Activated T-cell treated with anti-CD3 and anti-CD28 coated beads, Interleukin-2, amount 50 U/mL, for 48 hours (primary cell): ENCODE results near the gene GNA12.
"Not testable (repeated sequence)": the region's sequence is repeated elsewhere in the genome, so short reads cannot be mapped to it uniquely, and the experiment has no call there.

Source experiments
- DNase-seq, 2 experiments: peaks; one replicate each; pipeline ENCODE4 v3.0.0-alpha.2; 2020

Gene GNA12

GRCh38 chr7:2743523-2744185, 100.5 kb downstream of the GNA12 start:
- DNase-seq = not testable (repeated sequence)

GRCh38 chr7:2738766-2739549, 105.2 kb downstream of the GNA12 start:
- DNase-seq = peak in 1 of 2 experiments; percentile 4

- peak in 1 of 2 experiments; percentile 8 for DNase-seq
Measured at GRCh38 chr7:2737771-2738540, 106.2 kb downstream of the GNA12 start.

GRCh38 chr7:2737005-2737743, 106.9 kb downstream of the GNA12 start:
- peak in 1 of 2 experiments; percentile 9 for DNase-seq

- DNase-seq = peak; percentile 15 to 16
Measured at GRCh38 chr7:2736411-2736914, 107.6 kb downstream of the GNA12 start.

- DNase-seq = peak in 1 of 2 experiments; percentile 17
Measured at GRCh38 chr7:2735744-2736143, 108.4 kb downstream of the GNA12 start.

GRCh38 chr7:2734751-2735571, 109.1 kb downstream of the GNA12 start:
- DNase-seq = peak in 1 of 2 experiments; percentile 39

GRCh38 chr7:2734084-2734686, 109.9 kb downstream of the GNA12 start:
- peak in 1 of 2 experiments; percentile 19 for DNase-seq

- DNase-seq = peak in 1 of 2 experiments; percentile 15
Measured at GRCh38 chr7:2732959-2733584, 111.0 kb downstream of the GNA12 start.

GRCh38 chr7:2732388-2732787, 111.7 kb downstream of the GNA12 start:
- peak in 1 of 2 experiments; percentile 9 for DNase-seq

GRCh38 chr7:2730846-2731770, 113.0 kb downstream of the GNA12 start:
- DNase-seq = peak; percentile 3 to 12

GRCh38 chr7:2729893-2730716, 114.0 kb downstream of the GNA12 start:
- DNase-seq = peak; percentile 11 to 12

- DNase-seq = peak; percentile 7 to 9
Measured at GRCh38 chr7:2729031-2729892, 114.8 kb downstream of the GNA12 start.

- peak in 1 of 2 experiments; percentile 5 for DNase-seq
Measured at GRCh38 chr7:2728316-2729030, 115.6 kb downstream of the GNA12 start.

- DNase-seq = not testable (repeated sequence)
Measured at GRCh38 chr7:2727206-2727605, 116.9 kb downstream of the GNA12 start.

GRCh38 chr7:2726316-2727018, 117.6 kb downstream of the GNA12 start:
- DNase-seq = peak in 1 of 2 experiments; percentile 12
